Liver (tissue), 9 donors: Measurements from ENCODE around the gene TSBP1. TPM values are rescaled to one million over a fixed set of nuclear protein-coding genes. Genes with fewer than 3 reads are reported as not detected.

Source experiments
- DNase-seq: peaks from one replicate; pipeline ENCODE4 v3.0.0-alpha.2; 2017; ENCODE audit warnings: low spot score
- H3K27ac ChIP-seq, 2 donors: one replicate each; pipeline ENCODE4 v1.7.0; 2013; ENCODE audit warnings: inconsistent platforms in 2 of 2, low read length in 2 of 2, control low read depth in 1 of 2, low read depth in 1 of 2, mild to moderate bottlenecking in 1 of 2
- H3K27me3 ChIP-seq, 4 donors: one replicate each; pipeline versions ENCODE4 v1.6.1 to v1.7.0; 2013; ENCODE audit warnings: low read length in 3 of 4, inconsistent platforms in 1 of 4, mild to moderate bottlenecking in 1 of 4, moderate library complexity in 1 of 4; ENCODE audit not compliant: control insufficient read depth in 4 of 4, insufficient read depth in 4 of 4
- H3K36me3 ChIP-seq, 4 donors: one replicate each; pipeline versions ENCODE4 v1.6.1 to v1.7.0; 2013; ENCODE audit warnings: low read length in 3 of 4, mild to moderate bottlenecking in 3 of 4, low read depth in 1 of 4, moderate library complexity in 1 of 4; ENCODE audit not compliant: control insufficient read depth in 4 of 4, insufficient read depth in 3 of 4
- H3K4me1 ChIP-seq, 4 donors: one replicate each; pipeline versions ENCODE4 v1.6.1 to v1.7.0; 2013; ENCODE audit warnings: low read length in 3 of 4, mild to moderate bottlenecking in 3 of 4, moderate library complexity in 1 of 4; ENCODE audit not compliant: control insufficient read depth in 4 of 4, insufficient read depth in 4 of 4
- H3K4me3 ChIP-seq, 3 donors: one replicate each; pipeline versions ENCODE4 v1.6.1 to v1.7.0; 2013; ENCODE audit warnings: low read length in 3 of 3, control low read depth in 1 of 3, low read depth in 1 of 3, mild to moderate bottlenecking in 1 of 3
- H3K9ac ChIP-seq, 2 donors: one replicate each; pipeline ENCODE4 v1.7.0; 2013; ENCODE audit warnings: low read length in 2 of 2, mild to moderate bottlenecking in 2 of 2, moderate library complexity in 2 of 2, control low read depth in 1 of 2, low read depth in 1 of 2
- H3K9me3 ChIP-seq, 4 donors: one replicate each; pipeline versions ENCODE4 v1.6.1 to v1.7.0; 2013; ENCODE audit warnings: low read length in 3 of 4; ENCODE audit not compliant: control insufficient read depth in 4 of 4
- ATF3 ChIP-seq: IDR thresholded peaks from 2 replicates; pipeline ENCODE4 v1.6.1; 2016; ENCODE audit warnings: antibody characterized with exemption
- EGR1 ChIP-seq, 2 donors: IDR thresholded peaks; 2 replicates each; pipeline ENCODE4 v1.6.1; 2016 to 2018; ENCODE audit warnings: antibody characterized with exemption in 2 of 2, low read depth in 2 of 2
- FOXA1 ChIP-seq: IDR thresholded peaks from 2 replicates; pipeline ENCODE4 v1.6.1; 2016; ENCODE audit warnings: antibody characterized with exemption
- FOXA2 ChIP-seq: IDR thresholded peaks from 2 replicates; pipeline ENCODE4 v1.6.1; 2016; ENCODE audit warnings: antibody characterized with exemption
- GABPA ChIP-seq, 2 donors: IDR thresholded peaks in 1 of 2; conservative IDR thresholded peaks in 1 of 2; 2 replicates each; pipeline ENCODE4 v1.6.1; 2016; ENCODE audit warnings: antibody characterized with exemption in 2 of 2, mild to moderate bottlenecking in 1 of 2, moderate library complexity in 1 of 2
- HNF4A ChIP-seq, 2 donors: conservative IDR thresholded peaks; 2 replicates each; pipeline ENCODE4 v1.6.1; 2016; ENCODE audit warnings: antibody characterized with exemption in 2 of 2, mild to moderate bottlenecking in 2 of 2
- HNF4G ChIP-seq: IDR thresholded peaks from 2 replicates; pipeline ENCODE4 v1.6.1; 2016; ENCODE audit warnings: antibody characterized with exemption
- JUND ChIP-seq, 2 donors: IDR thresholded peaks; 2 replicates each; pipeline ENCODE4 v1.6.1; 2016; ENCODE audit warnings: antibody characterized with exemption in 2 of 2
- NR2F2 ChIP-seq: IDR thresholded peaks from 2 replicates; pipeline ENCODE4 v1.6.1; 2016; ENCODE audit warnings: antibody characterized with exemption
- RAD21 ChIP-seq, 2 donors: IDR thresholded peaks; 2 replicates each; pipeline ENCODE4 v1.6.1; 2016; ENCODE audit warnings: antibody characterized with exemption in 2 of 2, mild to moderate bottlenecking in 2 of 2
- REST ChIP-seq: IDR thresholded peaks from 2 replicates; pipeline ENCODE4 v1.6.1; 2016; ENCODE audit warnings: antibody characterized with exemption, mild to moderate bottlenecking
- RXRA ChIP-seq, 2 donors: IDR thresholded peaks; 2 replicates each; pipeline ENCODE4 v1.6.1; 2017 to 2018; ENCODE audit warnings: antibody characterized with exemption in 2 of 2, mild to moderate bottlenecking in 1 of 2
- SP1 ChIP-seq: IDR thresholded peaks from 2 replicates; pipeline ENCODE4 v1.6.1; 2018; ENCODE audit warnings: antibody characterized with exemption, mild to moderate bottlenecking
- TAF1 ChIP-seq: conservative IDR thresholded peaks from 2 replicates; pipeline ENCODE4 v1.6.1; 2016; ENCODE audit warnings: antibody characterized with exemption, mild to moderate bottlenecking
- YY1 ChIP-seq: IDR thresholded peaks from 2 replicates; pipeline ENCODE4 v1.6.1; 2016; ENCODE audit warnings: antibody characterized with exemption, mild to moderate bottlenecking
- WGBS: extraction: QIAGEN DNeasy Blood & Tissue Kit; methylation state at CpG from one replicate; pipeline ENCODE4 v1.1.7; 2013; 5-methylcytosine and 5-hydroxymethylcytosine counted together
- polyA plus RNA-seq, 2 donors: library from polyadenylated mRNA; stranded (reverse) in 1 of 2; unstranded in 1 of 2; fragments of 200-250 nt in 1 of 2; fragments of >200 nt in 1 of 2; fragmentation: Nextera tagmentation in 1 of 2; extraction: Ambion mirVana in 1 of 2; gene quantifications; one replicate each; pipeline versions ENCODE4 v1.2.1 to v1.2.3, GENCODE V29; 2013 to 2015
- total RNA-seq, 2 donors: library from RNA; depleted of rRNA; stranded (reverse); fragments of >200 nt; gene quantifications; one replicate each; pipeline ENCODE4 v1.2.3, GENCODE V29; 2014
- TF ChIP-seq, protein P1 (sequence below): fragments of 150-350 bp; IDR thresholded peaks from 2 replicates; pipeline ENCODE4 v1.5.1; 2017; ENCODE audit warnings: improper control_type of control experiment, low read depth, low read length; ENCODE audit not compliant: missing input control
- TF ChIP-seq, protein P2 (sequence below): IDR thresholded peaks from 2 replicates; pipeline ENCODE4 v1.6.1; 2016; ENCODE audit warnings: antibody characterized with exemption
- TF ChIP-seq, protein P3 (sequence below): IDR thresholded peaks from 2 replicates; pipeline ENCODE4 v1.6.1; 2016; ENCODE audit warnings: antibody characterized with exemption
- donor health status: healthy.
- donor health status: healthy.
- donor health status: healthy.
- donor health status: healthy.
- donor health status: healthy.

The TSBP1 gene
- total and polyA plus RNA-seq, 4 donors, result not detected

GRCh38 chr6:32318501-32318900 lies 53.2 kb downstream of the TSBP1 start:
- no peak for TF ChIP-seq ATF3
- no peak overlapping the region for H3K27ac ChIP-seq
- no peak for DNase-seq
- no peak overlapping the region for H3K4me3 ChIP-seq
- peaks cover 0 to 3% (median 0%) of the 10 kb centered on the region in 4 donors for H3K27me3 ChIP-seq
- no peaks in the 10 kb centered on the region for H3K4me1 ChIP-seq
- H3K9me3 ChIP-seq, result no peaks in the 10 kb centered on the region
- H3K36me3 ChIP-seq, result no peaks in the 10 kb centered on the region
- H3K9ac ChIP-seq, result no peak overlapping the region

DNA sequence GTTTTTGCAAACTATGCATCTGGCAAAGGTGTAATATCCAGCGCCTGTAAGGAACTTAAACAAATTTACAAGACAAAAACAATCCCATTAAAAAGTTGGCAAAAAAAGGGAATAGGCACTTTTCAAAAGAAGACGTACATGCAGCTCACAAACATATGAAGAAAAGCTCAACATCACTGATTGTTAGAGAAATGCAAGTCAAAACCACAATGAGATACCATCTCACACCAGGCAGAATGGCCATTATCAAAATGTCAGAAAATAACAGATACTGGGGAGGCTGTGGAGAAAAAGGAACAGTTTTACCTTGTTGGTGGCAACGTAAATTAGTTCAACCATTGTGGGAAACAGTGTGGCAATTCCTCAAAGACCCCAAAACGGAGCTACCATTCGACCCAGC lies 54.2 kb downstream of the TSBP1 start:
- H3K9ac ChIP-seq, result no peak overlapping the region
- no peak overlapping the region for H3K4me3 ChIP-seq
- H3K36me3 ChIP-seq, result no peaks in the 10 kb centered on the region
- 70% methylated on average over 5 of the region's 5 CpGs for WGBS
- no peak overlapping the region for H3K27ac ChIP-seq
- H3K4me1 ChIP-seq, result no peaks in the 10 kb centered on the region
- no peaks in the 10 kb centered on the region for H3K9me3 ChIP-seq
- DNase-seq, result no peak
- H3K27me3 ChIP-seq, result peaks cover 0 to 3% (median 0%) of the 10 kb centered on the region in 4 donors
- TF ChIP-seq TAF1 (no peak), HNF4G (no peak), JUND (IDR thresholded peaks at IDR 0.05) (no peak), HNF4A (conservative IDR thresholded peaks at IDR 0.05) (no peak), FOXA1 (no peak), NR2F2 (no peak), EGR1 (IDR thresholded peaks at IDR 0.05; ENCODE audit: low read depth in 2 of 2) (no peak), RAD21 (IDR thresholded peaks at IDR 0.05) (no peak), SP1 (no peak), YY1 (no peak), FOXA2 (no peak), RXRA (IDR thresholded peaks at IDR 0.05) (no peak), GABPA (IDR thresholded peaks at IDR 0.05 in 1 of 2, conservative IDR thresholded peaks at IDR 0.05 in 1 of 2) (no peak), REST (no peak), ATF3 (no peak)
- TF ChIP-seq, protein P1, sequence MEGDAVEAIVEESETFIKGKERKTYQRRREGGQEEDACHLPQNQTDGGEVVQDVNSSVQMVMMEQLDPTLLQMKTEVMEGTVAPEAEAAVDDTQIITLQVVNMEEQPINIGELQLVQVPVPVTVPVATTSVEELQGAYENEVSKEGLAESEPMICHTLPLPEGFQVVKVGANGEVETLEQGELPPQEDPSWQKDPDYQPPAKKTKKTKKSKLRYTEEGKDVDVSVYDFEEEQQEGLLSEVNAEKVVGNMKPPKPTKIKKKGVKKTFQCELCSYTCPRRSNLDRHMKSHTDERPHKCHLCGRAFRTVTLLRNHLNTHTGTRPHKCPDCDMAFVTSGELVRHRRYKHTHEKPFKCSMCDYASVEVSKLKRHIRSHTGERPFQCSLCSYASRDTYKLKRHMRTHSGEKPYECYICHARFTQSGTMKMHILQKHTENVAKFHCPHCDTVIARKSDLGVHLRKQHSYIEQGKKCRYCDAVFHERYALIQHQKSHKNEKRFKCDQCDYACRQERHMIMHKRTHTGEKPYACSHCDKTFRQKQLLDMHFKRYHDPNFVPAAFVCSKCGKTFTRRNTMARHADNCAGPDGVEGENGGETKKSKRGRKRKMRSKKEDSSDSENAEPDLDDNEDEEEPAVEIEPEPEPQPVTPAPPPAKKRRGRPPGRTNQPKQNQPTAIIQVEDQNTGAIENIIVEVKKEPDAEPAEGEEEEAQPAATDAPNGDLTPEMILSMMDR, result no peak
- TF ChIP-seq, protein P2, sequence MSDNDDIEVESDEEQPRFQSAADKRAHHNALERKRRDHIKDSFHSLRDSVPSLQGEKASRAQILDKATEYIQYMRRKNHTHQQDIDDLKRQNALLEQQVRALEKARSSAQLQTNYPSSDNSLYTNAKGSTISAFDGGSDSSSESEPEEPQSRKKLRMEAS, result no peak
- TF ChIP-seq, protein P3, sequence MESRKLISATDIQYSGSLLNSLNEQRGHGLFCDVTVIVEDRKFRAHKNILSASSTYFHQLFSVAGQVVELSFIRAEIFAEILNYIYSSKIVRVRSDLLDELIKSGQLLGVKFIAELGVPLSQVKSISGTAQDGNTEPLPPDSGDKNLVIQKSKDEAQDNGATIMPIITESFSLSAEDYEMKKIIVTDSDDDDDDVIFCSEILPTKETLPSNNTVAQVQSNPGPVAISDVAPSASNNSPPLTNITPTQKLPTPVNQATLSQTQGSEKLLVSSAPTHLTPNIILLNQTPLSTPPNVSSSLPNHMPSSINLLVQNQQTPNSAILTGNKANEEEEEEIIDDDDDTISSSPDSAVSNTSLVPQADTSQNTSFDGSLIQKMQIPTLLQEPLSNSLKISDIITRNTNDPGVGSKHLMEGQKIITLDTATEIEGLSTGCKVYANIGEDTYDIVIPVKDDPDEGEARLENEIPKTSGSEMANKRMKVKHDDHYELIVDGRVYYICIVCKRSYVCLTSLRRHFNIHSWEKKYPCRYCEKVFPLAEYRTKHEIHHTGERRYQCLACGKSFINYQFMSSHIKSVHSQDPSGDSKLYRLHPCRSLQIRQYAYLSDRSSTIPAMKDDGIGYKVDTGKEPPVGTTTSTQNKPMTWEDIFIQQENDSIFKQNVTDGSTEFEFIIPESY, result no peak
